Measurements from ENCODE around the gene IL16.

DNA sequence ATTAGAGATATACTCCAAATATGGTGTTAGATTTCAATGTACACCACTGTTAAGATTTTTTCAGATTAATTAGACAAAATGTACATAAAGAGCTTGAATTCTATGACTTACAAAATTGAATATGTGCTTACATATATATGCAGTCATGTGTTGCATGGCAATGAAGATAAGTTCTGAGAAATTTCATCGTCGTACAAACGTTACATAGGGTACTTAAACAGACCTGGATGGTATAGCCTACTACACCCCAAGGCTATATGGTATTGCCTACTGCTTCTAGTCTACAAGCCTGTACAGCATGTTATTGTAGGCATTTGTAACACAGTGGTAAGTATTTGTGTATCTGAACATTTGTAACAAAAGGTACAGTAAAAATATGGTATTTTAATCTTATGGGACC lies 9.3 kb downstream of the IL16 start:
- TF ChIP-seq POLR2AphosphoS5 (IDR thresholded peaks at IDR 0.05; ENCODE audit: low read depth, low read length) (no peak), TAF1 (IDR thresholded peaks at IDR 0.05; ENCODE audit: borderline replicate concordance, insufficient read depth, low read length) (no peak)
